AG10803 (cell line): Measurements from ENCODE around the gene CENPP.

Experiments used
- DNase-seq: peaks from one replicate; pipeline ENCODE4 v3.0.0; 2010; ENCODE audit warnings: low read depth
- H3K4me3 ChIP-seq: 2 replicates; pipeline ENCODE4 v1.5.1; 2011; ENCODE audit warnings: mild to moderate bottlenecking, low read length, control low read depth
- TF ChIP-seq, protein P1 (sequence below): conservative IDR thresholded peaks from 2 replicates; pipeline ENCODE4 v1.5.1; 2011; ENCODE audit warnings: mild to moderate bottlenecking, low read length, control low read depth, inconsistent platforms

CENPP gene

DNA sequence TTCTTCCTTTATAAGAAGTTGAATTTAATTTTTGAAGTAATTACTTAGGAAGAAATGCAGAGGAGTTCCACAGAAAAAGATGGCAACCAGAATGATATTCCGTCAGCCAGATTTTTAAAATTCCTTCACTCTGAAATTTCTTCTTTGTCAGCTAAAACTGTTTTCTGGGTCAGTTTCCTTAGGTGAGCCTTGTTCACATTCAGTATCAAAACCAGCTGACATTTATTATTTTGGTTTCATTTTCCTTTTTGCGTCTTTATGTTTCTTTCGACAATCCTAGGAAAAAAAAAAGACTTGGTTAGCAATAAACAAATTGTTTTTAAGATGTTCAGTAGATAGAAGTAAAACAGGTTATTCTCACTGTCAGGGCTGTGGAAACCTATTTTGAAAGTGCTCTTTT lies 28.1 kb upstream of the CENPP start:
- no peak overlapping the region for H3K4me3 ChIP-seq
- no peak for DNase-seq
- TF ChIP-seq, protein P1, sequence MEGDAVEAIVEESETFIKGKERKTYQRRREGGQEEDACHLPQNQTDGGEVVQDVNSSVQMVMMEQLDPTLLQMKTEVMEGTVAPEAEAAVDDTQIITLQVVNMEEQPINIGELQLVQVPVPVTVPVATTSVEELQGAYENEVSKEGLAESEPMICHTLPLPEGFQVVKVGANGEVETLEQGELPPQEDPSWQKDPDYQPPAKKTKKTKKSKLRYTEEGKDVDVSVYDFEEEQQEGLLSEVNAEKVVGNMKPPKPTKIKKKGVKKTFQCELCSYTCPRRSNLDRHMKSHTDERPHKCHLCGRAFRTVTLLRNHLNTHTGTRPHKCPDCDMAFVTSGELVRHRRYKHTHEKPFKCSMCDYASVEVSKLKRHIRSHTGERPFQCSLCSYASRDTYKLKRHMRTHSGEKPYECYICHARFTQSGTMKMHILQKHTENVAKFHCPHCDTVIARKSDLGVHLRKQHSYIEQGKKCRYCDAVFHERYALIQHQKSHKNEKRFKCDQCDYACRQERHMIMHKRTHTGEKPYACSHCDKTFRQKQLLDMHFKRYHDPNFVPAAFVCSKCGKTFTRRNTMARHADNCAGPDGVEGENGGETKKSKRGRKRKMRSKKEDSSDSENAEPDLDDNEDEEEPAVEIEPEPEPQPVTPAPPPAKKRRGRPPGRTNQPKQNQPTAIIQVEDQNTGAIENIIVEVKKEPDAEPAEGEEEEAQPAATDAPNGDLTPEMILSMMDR = no peak

GRCh38 chr9:92298036-92298435 lies 27.7 kb upstream of the CENPP start:
- no peak overlapping the region for H3K4me3 ChIP-seq
- DNase-seq = no peak
- TF ChIP-seq, protein P1 = no peak

- TF ChIP-seq, protein P1 = no peak
- no peak for DNase-seq
- no peak overlapping the region for H3K4me3 ChIP-seq
Observed at GRCh38 chr9:92299116-92299515, 26.6 kb upstream of the CENPP start.

DNA sequence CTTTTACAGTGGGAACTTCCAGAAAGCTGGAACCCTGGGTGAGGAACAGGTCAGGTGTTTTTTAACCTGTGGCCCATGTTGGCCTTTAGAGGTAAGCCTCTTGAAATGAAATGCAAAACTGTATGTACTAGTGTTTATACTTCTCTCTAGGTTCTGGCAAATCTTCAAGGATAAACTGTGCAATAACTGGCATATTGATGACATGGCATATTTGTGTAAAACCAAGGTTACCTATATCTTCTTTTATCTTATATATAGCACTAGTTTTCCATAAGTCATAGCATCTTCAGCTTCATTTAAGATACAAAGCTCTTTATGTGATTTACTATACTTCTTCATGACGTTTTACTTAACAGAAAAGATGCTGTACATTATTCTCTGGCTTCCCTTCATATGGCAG lies 24.8 kb upstream of the CENPP start:
- no peak overlapping the region for H3K4me3 ChIP-seq

DNA sequence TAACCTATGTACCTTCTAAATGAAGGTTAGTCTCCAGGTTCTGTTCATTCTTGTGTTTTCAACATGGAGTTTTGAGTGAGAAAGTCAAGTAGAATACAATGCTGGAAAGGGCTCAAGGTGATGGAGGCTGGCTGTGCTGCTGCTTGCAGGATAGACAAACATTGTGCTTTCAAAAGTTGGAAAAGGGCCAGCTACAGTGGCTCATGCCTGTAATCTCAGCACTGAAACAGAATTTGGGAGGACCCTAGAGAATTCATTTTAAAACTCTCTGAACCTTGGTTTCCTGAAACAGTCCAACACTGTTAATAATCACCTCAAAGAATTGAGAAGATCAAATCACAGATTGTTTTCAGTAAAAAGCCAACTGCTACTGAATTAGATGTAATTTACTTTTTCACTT lies 16.9 kb upstream of the CENPP start:
- TF ChIP-seq, protein P1 = no peak
- H3K4me3 ChIP-seq = no peak overlapping the region
- DNase-seq = no peak

More for the DNA sequence above, 24.8 kb upstream of the CENPP start:
- TF ChIP-seq, protein P1 = no peak
- no peak for DNase-seq

DNA sequence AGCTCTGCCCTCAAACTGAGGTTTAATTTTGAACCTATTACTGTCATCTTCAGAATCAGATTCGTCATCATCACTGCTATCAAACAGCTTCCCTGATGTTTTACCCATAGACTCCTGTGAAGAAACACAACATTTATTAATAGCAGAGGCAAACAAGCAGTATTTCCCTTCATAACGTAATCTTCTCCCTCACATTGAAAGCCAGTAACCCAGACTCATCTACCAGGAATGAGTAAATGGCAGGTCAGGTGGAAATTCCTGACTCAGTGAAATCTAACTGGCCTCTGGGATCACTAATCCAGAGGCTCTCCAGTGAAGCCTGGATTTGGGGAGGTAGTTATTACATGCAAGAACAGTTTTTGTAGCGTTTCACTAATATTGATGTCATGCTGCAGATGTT lies 15.2 kb upstream of the CENPP start:
- no peak overlapping the region for H3K4me3 ChIP-seq
- TF ChIP-seq, protein P1 = no peak
- DNase-seq = no peak

GRCh38 chr9:92312887-92313623 lies 12.7 kb upstream of the CENPP start:
- DNase-seq = no peak
- TF ChIP-seq, protein P1 = no peak
- no peak overlapping the region for H3K4me3 ChIP-seq
